HL-60 (cell line): ENCODE results near the gene ERBB4.
A peak's percentile ranks its signal among the peaks of the same experiment; 100 is the strongest.

ENCODE experiments used
- DNase-seq, 2 experiments: peaks; one replicate each; pipeline ENCODE4 v3.0.0-alpha.2; 2010 to 2020; ENCODE audit warnings: low read depth in 1 of 2, low spot score in 1 of 2
- H3K27ac ChIP-seq: fragments of 250-450 bp; sonication (Bioruptor Pico); replicated peaks from 2 replicates; pipeline ENCODE4 v1.5.1; 2020; ENCODE audit warnings: mild to moderate bottlenecking, moderate library complexity
- H3K27me3 ChIP-seq: fragments of 250-450 bp; sonication (Bioruptor Pico); 2 replicates; pipeline ENCODE4 v1.5.1; 2021; ENCODE audit warnings: mild to moderate bottlenecking, moderate library complexity; ENCODE audit not compliant: insufficient read depth, poor library complexity, severe bottlenecking
- H3K4me3 ChIP-seq: replicated peaks from 2 replicates; pipeline ENCODE4 v1.5.1; 2011; ENCODE audit warnings: mild to moderate bottlenecking, control low read depth, low read length; ENCODE audit not compliant: insufficient read depth
- CTCF ChIP-seq: IDR thresholded peaks from one replicate; pipeline ENCODE4 v1.5.1; 2011; ENCODE audit warnings: low read length, control low read depth, inconsistent platforms; ENCODE audit not compliant: insufficient read depth
- GABPA ChIP-seq: IDR thresholded peaks from 2 replicates; pipeline ENCODE4 v1.6.1; 2012; ENCODE audit warnings: low read depth
- POLR2AphosphoS5 ChIP-seq: IDR thresholded peaks from 2 replicates; pipeline ENCODE4 v1.6.1; 2012; ENCODE audit warnings: low read depth
- SPI1 ChIP-seq: IDR thresholded peaks from 2 replicates; pipeline ENCODE4 v1.6.1; 2012; ENCODE audit warnings: low read depth, mild to moderate bottlenecking, borderline replicate concordance
- TF ChIP-seq, protein P1 (sequence below): IDR thresholded peaks from 2 replicates; pipeline ENCODE4 v1.6.1; 2012; ENCODE audit warnings: low read depth; ENCODE audit not compliant: insufficient replicate concordance

ERBB4 gene

GRCh38 chr2:212547716-212548454 is 9.3 kb upstream of the ERBB4 start:
- TF ChIP-seq CTCF (no peak), POLR2AphosphoS5 (no peak), GABPA (no peak), SPI1 (no peak)
- TF ChIP-seq, protein P1, sequence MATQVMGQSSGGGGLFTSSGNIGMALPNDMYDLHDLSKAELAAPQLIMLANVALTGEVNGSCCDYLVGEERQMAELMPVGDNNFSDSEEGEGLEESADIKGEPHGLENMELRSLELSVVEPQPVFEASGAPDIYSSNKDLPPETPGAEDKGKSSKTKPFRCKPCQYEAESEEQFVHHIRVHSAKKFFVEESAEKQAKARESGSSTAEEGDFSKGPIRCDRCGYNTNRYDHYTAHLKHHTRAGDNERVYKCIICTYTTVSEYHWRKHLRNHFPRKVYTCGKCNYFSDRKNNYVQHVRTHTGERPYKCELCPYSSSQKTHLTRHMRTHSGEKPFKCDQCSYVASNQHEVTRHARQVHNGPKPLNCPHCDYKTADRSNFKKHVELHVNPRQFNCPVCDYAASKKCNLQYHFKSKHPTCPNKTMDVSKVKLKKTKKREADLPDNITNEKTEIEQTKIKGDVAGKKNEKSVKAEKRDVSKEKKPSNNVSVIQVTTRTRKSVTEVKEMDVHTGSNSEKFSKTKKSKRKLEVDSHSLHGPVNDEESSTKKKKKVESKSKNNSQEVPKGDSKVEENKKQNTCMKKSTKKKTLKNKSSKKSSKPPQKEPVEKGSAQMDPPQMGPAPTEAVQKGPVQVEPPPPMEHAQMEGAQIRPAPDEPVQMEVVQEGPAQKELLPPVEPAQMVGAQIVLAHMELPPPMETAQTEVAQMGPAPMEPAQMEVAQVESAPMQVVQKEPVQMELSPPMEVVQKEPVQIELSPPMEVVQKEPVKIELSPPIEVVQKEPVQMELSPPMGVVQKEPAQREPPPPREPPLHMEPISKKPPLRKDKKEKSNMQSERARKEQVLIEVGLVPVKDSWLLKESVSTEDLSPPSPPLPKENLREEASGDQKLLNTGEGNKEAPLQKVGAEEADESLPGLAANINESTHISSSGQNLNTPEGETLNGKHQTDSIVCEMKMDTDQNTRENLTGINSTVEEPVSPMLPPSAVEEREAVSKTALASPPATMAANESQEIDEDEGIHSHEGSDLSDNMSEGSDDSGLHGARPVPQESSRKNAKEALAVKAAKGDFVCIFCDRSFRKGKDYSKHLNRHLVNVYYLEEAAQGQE, result no peak
- DNase-seq, result no peak
- H3K4me3 ChIP-seq, result no peak overlapping the region
- no peaks in the 10 kb centered on the region for H3K27me3 ChIP-seq
- H3K27ac ChIP-seq, result no peak overlapping the region

DNA sequence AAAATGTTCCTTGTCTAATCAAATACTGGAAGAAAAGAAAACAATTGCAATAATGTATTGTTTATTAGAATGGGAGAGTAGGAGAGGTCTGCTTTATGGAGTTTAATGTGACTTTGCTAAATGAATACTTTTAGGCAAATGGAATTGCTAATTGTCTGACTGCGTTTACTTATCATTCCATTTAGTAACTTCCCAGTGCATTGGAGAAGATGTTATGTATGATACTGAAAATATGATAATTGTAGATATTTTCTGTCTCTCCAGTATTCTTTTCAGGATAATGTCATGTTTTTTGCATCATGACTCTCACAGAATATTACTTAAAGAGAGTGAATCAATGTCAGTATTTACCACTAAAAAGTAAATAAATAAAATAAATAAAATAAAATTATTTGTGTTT is 8.1 kb upstream of the ERBB4 start:
- Histone ChIP-seq H3K4me3 (no peak overlapping the region), H3K27ac (no peak overlapping the region), H3K27me3 (no peaks in the 10 kb centered on the region)
- TF ChIP-seq SPI1 (no peak), CTCF (no peak), POLR2AphosphoS5 (no peak), GABPA (no peak)
- TF ChIP-seq, protein P1, result no peak
- no peak for DNase-seq

DNA sequence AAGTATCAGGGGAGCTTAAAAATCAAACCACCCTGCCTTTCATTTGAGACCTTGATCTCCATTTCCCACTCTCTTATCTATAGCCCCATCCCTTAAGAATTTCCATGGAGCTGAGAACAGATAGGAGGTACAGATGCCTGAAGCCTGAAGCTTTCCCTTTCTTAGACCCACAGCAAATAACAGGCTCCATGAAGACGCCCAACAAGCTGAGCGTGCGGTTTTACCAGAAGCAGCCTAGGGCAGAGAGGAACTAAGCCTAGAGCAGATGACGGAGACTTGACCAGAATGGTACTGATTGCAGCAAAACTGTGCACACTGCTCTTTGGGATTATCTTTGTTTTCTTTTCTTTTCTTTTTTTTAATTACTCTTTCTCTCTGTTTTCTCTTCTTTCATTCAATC is 1.7 kb upstream of the ERBB4 start:
- DNase-seq, result peak in 1 of 2 experiments; percentile 12
- TF ChIP-seq SPI1, result no peak
- TF ChIP-seq GABPA, result no peak
- TF ChIP-seq, protein P1, result no peak
- no peak for TF ChIP-seq POLR2AphosphoS5
- no peak for TF ChIP-seq CTCF
- no peak overlapping the region for H3K27ac ChIP-seq
- no peak overlapping the region for H3K4me3 ChIP-seq
- H3K27me3 ChIP-seq, result peaks cover 39% of the 10 kb centered on the region
